NCI-H1417 treated with DMSO at 0.1 percent for 48 hours (cell line): Measurements from ENCODE around the gene POLL.
"Not testable (repeated sequence)": the region's sequence is repeated elsewhere in the genome, so short reads cannot be mapped to it uniquely, and the experiment has no call there.

Experiments
- DNase-seq: peaks from one replicate; lab custom pipeline; 2025; lab: John Stamatoyannopoulos, UW

Gene POLL

DNA sequence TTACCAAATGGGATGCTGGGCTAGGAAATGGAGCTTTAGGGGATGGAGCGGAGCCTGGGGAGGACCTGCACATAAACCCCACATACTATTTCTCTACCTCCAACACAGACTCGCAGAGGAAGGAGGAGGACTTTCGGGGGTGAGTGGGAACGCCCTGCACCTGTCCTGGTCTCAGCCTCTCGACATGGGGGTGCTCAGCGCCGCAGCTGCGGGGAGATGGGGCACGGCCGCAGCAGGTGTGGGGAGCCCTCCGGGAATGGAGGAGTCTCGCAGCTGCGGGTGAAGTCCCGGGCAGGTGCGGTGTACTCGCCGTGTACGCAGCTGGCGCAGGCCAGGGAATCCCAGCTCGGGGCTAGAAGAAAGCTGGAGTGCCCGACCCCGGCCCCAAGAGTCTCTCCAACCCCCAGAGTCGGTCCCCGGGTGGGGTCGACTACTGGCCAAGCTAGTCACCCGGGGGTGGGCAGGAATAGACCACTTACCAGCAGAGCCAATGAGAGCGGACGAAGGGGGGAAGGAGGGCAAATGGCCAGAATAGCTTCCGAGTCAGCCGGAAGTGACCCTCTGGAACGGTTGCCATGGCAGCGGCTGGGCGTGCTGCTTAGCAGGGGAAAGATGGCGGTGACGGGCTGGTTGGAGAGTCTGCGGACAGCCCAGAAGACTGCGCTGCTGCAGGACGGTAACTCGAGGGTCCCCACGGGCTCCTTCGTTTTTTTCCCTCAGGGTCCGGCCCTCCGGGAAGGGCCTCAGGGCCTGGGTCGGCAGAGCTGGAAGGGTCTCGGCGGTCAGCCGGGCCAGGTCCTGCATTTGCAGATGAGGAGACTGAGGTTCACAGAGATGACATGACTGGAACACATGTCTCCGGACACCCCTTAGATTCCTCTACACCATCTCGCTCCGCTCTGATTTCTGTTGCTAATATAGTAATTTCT lies at the start of gene POLL, which contains the start of gene DPCD:
Gene POLL, minus strand, starts transcription at position 533 of the 929 bp plus-strand sequence. CDS start 897 bp downstream, outside the sequence.
Gene DPCD, plus strand, starts transcription at position 597 of the 929 bp plus-strand sequence. Its CDS starts 16 bp downstream, at position 613.
- DNase-seq = peak; percentile 64

DNA sequence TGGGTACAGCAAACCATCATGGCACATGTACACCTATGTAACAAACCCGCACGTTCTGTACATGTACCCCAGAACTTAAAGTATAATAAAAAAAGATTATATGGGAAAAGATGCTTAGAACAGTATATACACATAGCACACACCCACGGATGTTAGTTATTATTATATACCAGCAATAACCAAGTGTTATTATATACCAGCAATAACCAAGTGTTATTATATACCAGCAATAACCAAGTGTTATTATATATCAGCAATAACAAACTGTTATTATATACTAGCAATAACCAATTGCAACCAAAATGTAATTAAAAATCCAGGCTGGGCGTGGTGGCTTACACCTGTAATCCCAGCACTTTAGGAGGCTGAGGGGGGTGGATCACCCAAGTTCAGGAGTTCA lies 45.5 kb upstream of the POLL start:
- not testable (repeated sequence) for DNase-seq

DNA sequence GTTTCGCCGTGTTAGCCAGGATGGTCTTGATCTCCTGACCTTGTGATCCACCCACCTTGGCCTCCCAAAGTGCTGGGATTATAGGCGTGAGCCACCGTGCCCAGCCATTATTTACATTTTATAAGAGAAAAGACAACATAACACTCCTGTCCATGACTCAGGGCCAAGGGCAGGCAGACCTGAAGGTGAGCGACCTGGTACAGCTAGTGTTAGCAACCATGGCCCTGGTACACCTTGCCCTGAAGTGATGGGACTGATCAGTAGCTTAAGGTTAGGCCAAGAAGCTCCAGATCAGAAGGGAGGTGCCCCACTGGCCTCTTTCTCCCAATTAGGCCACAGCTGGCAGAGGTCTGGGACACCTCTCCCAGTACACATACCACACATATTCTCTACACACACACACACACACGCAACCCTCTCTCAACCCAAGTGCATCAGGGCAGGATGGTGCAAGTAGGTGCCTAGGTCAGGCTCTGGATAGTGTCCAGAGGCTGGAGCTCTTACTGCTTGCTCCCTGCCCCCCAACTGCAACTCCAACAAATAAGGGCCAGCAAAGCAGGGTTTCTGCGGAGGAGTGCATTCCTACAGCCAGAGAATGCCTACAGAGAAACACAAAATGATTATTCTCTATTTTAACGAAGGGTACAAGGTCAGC lies 43.9 kb upstream of the POLL start:
- no peak for DNase-seq

DNA sequence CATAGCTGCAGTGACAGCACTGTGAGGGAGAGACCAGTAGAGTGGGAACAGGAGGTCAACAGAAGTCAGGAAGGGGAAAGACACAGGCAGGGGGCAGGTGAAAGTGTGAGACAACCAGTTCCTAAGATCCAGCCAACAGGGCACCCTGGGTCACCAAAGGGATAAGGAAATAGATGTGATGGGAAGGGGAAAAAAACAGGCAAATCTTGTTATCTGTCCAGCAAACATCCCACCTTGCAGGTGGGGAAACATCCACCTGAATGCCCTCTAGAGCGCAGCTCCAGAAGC lies 42.5 kb upstream of the POLL start:
- DNase-seq = no peak

DNA sequence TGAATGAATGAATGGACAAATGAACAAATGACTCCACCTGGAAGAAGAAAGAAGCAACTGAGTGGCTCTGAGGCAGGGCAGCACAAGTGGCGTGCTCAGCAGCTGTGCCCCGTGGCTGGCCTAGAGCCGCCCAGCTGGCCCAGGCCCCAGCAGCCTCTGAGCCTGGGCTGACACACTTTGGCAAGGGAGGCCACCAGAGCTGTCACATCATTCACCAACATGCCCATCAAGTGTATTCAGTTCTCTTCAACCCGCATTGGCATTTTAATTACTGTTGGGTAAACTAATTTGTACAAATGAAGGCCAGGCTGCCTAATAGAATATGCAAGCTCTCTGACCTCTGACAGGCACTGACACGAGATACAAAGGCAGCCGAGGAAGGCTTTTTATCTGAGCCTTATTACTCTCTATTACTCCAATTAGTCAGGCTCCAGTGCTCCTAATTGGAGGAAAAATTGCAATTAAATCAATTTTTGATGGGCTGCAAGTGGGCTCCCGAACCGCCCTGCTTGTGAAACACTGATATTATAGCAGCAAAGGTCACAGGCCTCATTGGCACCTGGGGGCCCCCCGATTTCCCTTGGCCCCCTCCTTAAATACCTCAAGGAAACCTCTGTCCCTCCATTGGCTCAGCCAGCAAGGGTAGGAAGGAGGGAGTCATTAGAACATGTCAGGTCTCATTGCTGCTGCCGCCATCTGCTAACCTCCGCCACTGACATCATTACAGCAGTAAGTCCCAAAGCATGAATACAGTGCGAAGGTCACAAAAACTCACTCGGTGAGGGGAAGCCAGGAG lies 42.0 kb upstream of the POLL start:
- DNase-seq = no peak

DNA sequence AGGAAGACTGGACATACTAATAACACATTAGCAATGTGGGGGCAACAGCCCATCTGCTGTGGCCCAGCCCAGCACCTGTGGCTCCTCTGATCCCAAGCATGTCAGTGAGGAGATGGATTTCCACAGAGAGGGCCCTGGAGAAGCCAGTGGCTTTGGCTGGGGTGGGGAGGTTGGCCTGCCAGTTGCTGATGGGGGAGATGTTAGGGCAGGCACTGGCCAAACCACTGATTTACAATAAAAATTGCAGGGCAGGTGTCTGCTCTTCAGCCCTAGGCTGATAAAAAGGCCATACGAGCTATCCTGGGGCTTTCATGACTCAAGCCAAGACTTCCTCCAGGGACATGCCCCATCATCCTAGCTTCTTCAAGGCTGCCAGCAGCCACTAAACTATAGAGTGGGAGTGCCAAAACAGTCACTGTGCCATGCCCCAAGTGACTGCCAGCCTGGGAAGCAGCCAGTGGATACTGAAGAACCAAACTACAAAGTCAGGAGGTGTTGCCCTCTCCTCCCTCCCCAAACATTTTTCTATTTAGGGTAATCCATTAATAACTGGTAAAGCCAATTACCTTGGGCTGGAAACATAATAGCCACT lies 37.9 kb upstream of the POLL start:
- DNase-seq = no peak

DNA sequence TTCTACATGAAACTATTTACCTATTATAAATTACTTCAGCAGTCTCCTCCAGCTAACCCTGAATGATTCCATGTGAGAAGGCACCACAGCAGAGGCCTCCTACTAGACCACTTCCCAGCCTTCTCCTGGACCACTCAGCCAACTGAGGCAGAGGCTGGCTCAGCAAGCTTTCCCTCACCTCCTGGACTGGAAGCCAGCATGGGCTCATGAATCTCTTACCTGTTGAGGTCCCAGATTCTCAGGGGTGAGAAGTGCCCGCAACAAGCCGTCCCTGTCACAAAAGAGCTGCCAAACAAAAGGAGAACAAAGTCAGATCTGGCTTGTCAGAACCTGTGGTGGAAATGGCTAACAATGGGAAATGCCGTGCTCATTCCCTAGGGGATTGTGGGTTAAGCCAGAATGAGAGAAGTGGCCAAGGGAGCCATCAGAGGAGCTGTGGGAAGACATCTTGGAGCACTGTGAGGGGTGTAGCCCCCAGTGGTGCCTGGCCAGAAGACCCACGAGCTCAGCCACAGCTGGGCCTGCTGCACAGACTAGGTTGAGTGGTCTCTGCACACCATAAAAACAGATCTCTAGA lies 36.6 kb upstream of the POLL start:
- DNase-seq = no peak

DNA sequence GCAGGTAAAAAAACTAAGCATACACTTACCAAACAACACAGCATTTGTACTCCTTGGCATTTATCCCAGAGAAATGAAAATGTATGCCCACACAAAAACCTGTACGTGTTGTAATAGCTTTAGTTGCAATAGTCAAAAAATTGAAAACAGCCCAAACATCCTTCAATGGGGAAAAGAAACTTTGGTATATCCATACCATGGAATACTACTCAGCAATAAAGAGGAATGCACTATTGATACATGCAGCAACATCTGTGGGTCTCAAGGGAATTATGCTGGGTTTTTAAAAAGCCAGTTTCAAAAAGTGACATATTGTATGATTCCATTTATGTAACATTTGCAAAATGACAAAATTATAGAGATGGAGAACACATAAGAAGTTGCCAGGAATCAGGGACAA lies 35.5 kb upstream of the POLL start:
- DNase-seq = no peak

DNA sequence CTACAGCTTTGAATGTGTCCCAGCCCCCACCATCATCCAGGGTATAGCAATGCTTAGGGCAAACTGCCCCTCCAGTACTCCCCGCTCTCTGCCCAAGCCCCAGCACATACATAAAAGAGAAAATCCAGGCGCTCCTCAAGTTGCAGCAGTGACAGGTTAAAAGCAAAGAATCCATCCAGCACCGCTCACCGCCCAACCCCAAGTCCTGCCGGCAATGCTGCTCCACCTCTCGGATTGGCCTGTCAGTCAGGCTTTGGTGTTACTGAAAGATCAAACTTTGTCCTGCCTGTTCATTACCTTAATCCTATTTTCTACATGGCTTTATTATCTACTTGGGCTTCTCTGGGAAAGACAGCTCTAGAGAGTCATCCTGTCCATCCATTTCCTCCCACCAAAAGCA lies 31.9 kb upstream of the POLL start:
- no peak for DNase-seq

DNA sequence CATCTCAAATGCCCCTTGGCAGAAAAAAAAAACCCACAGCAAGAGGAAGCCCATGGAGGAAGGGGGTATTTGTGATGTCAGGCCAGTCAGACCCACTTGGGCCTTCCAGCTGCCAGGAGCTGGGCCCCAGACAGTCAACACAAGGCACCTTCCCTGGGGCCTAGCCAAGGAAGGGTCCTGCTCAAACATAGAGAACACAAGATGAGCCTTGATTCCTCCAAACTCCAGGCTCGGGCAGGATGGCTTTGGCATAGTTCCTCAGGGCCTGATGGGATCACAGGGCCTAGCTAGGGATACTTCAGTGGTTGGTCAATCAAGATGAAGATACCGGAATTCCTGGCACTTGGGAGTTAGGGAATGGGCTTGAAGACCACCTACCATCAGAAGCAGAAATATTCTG lies 30.8 kb upstream of the POLL start:
- no peak for DNase-seq

DNA sequence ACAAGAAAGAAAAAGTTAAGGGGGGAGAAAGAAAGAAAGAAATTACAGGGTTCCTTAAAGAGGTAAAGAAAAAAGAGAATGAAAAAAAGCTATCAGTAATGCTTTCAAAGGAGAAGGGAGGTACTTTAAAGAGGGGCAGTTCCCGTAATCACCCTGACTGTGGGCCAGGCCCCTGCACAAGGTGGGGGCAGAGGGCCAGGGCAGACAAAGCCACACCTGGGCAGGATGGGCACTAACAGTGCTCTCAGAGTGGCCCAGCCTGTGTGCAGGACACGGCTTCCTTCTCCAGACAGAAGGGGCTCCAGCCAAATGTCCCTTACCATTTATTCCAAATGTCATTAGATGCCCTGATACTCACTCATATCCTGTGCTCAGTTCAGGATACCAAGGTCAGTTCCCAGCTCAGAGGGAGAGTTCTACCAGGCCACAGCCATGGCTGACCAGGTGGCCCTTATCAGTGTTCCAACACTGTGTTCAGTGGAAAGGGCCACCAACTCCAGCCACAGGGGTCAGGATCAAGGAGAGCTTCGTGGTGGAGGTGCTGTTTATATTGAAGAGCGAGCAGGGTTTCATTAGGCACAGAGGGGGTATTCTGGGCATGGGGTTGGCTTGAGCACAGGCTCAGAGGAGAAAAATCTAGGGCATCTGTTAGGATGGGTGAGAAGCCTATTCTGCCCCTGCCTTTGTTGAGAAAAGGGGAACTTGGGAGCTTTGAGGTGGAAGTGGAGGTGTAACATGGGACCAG lies 29.9 kb upstream of the POLL start:
- no peak for DNase-seq

DNA sequence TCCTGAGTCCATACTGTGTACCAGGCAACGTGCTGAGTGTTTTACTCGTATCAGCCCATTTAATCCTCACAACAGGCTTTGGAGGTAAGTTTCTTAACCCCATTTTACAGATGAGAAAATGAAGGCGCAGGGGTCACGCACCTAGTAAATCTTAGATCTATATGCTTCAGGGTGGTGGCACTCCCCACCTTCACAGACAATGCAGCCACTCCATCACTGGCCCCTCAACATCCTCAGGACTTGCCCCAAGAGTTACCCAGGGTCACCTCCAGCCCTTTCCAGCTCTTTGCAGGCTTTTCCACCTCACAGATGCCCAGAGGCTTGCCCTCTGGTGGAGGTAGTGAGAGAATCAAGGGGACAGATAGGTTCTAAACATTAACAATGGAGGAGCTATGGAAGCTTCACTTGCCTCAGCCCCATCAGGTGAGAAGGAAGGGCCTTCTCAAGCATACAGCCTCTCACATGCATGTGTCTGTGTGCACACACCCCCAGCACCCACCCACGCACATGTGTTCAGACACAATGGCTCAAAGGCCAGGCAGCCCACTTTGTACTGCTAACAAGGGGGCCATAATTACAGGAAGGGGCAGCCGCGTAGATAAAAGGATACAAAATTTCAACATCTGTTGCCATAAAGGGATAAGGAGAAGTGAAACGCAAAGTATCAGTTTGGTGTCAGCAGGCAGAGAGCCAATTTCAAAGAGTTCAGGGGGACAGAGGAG lies 29.2 kb upstream of the POLL start:
- DNase-seq = no peak

DNA sequence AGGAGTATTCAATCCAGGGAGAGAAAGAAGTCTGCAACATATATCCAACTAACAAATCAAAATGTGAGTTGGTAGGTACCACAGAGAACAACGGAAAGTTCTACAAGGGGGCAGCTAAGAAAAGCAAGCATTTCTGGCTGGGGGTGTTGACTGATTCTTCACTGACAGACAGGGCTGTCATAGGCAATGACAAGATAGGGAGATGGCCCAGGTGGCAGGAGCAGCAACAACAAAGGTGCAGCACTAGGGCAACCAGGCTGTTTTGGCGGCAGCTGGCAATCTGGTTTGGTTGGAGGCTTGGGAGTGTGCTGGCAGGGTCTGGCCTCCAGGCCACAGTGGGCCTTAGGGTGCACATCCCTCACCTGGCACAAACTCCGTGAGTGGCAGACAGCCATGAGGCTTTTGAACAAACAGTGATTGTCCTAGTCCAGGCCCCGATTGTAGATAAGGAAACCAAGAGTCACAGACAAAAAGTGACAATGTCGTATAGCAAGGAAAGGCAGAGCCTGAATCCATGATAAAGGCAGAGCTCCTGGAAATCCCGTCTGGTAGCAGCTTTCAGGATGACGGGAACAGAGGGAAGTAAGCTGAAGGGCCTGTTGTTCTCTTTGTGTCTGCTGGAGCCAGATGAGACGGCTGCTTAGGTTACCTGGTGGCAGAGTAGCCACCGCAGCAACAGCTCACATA lies 28.5 kb upstream of the POLL start:
- DNase-seq = no peak

DNA sequence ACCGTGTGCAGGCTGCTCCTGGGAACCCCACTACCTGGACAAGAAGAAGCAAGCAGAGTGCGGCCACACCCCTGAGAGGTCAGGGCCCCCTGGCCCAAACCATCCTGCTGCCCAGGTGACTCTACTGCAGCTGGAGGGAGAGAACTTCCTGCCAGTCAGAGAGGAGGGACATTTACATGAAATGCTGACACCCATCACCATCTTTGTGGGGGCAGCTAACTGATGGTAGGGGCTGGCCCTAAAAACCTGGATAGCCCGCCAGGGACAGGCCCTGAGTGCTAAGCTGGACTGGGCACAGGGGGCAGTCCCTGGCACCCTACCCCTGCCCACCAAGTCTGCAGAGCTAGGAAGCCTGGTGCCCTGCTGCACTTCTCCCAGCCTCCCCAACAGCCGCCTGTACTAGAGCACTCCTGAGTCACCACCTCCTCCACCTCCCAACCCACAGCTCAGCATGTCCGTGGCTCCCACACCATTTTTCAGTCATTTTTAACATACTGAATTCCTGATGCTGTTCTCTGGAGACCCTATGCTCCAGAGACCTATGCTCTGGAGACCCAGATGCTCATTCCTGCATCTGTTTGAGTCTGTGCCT lies 27.6 kb upstream of the POLL start:
- no peak for DNase-seq

DNA sequence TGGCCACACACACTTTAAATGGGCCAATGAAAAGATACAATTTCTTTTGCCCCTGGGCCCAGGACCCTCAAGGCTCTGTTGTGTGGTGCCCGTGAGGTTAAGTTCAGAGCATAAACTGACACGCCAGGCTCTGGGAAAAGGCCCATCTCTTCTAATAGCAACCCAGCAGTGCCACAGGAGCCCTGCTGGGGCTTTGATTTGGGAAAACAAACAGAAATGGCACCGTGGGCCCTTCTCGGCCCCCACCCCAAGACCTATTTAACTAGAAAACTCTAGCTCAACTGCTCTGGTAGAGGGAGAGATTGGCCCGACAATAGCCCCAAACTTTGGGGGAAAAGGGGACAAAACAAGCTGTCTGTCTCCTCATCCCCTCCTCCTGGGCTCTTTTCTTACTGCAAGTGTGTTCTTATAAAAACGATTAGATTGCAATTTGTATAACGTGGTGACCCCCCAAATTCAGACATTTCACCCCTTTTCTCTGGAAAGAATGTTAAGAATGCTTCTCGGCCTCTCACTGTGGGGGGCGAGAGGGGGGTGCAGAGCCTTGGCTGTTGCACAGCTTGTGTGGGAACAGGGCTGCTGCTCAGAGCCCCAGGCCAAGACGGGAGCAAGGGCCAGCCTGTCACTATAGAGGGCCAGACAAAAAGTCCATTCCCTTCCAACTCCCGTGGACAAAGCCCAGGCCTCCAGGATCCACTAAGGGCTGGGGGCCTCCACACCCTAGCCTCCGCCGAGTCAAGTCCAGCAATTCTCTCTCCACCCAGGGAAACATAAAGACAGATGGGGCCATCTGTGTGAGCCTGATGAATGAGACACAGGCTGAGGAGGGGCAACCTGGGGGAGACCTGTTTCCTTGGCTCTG lies 26.8 kb upstream of the POLL start:
- no peak for DNase-seq

DNA sequence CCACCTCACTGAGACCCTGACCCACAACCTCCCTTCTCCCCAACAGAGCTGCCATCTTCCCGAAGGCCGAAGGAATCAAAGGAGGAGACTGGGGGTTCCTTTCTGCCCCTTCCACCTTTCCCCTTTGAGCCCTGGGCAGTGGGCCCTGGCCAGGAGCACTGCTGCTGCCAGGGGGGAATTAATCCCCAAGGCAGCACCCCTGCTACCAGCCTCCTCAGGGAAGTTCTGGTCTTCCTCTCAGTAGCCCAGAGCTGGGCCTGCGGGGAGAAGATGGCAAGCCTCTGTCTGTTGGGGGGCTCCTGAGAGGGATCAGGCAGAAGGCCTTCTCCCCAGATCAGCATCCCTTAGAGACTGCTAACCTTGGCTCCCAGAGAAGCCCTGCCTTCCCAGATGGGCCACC lies 25.6 kb upstream of the POLL start:
- no peak for DNase-seq

DNA sequence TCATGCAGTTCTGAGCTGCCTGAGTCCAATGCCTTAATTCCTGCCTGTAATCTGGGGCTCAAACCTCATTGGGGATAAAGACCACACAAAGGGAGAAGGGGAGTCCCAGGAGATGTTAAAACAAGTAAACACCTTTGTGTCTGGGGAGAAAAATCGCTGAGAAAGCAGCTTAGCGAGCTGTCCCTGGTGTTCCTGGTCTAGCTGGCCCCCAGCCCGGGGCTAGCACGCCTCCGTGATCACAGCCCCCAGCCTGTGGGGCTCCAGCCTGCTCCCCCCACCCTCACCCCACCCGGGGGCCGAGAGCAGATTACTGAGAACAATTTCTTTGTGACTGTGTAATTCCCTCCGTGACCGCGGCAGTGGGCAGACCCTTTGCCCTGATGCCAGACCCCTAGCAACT lies 24.8 kb upstream of the POLL start:
- DNase-seq = no peak

DNA sequence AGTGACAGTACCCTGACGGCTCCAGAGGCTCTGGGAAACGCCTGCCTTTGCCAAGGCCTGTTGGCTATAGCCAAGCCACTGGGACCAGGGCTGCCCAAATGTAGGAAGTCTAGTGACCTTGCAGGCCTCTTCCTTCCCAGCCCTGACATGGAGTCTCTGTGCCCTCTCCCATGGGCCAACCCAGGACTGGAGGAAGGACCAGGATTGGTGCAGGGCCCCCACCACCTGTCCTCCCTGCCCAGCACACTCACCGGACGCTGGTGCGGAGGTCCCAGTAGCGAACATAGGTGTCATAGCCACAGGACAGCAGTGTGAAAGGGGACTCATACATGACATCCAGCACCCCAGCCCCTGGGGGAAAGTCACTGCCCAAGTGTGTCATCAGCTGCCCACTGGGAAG lies 24.0 kb upstream of the POLL start:
- DNase-seq = no peak
